ENCODE results near the gene BCAS2. TPM values are rescaled to one million over a fixed set of nuclear protein-coding genes. Genes with fewer than 3 reads are reported as not detected.

Gene BCAS2
- total RNA-seq, 1 donor, result 38.0 TPM

DNA sequence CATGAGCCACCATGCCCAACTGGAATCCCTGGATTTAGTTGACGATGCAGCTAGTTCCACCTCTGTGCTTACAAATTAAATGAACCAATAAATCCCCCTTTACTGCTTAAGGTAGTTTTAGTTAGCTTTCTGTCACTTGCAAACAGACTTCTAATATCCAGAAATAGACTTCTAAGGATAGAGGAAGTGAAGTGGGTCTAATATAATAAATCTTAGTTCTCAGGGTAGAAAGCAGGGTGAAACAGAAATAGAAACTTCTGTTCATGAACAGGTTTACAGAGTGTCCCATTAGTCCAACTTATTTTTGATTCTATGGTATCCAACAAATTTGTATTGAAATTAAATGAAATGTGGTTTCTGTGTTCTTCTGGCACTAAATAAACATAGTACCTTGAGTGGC, 20.1 kb downstream of the BCAS2 start:
- Histone ChIP-seq H3K79me2 (ENCODE audit: insufficient read depth, low read length) (no peaks in the 10 kb centered on the region), H4K20me1 (ENCODE audit: insufficient read depth, low read length) (no peaks in the 10 kb centered on the region), H3K27ac (ENCODE audit: low read depth, low read length) (no peak overlapping the region), H3K4me3 (ENCODE audit: insufficient read depth, low read length) (no peak overlapping the region), H3K4me1 (ENCODE audit: insufficient read depth, low read length) (no peaks in the 10 kb centered on the region), H3K9me3 (ENCODE audit: low read depth, low read length) (no peaks in the 10 kb centered on the region), H3K4me2 (ENCODE audit: insufficient read depth, low read length) (no peak overlapping the region), H2AFZ (ENCODE audit: low read length) (no peak overlapping the region), H3K36me3 (ENCODE audit: insufficient read depth, low read length) (peaks cover 7% of the 10 kb centered on the region), H3K27me3 (ENCODE audit: insufficient read depth, low read length) (no peaks in the 10 kb centered on the region)
- DNase-seq (ENCODE audit: insufficient read length, low spot score, missing footprints), result no peak
- no peak for TF ChIP-seq CTCF (IDR thresholded peaks at IDR 0.05; ENCODE audit: extremely low read depth, low read depth, low read length)

GRCh38 chr1:114559356-114559755, 22.1 kb downstream of the BCAS2 start:
- H3K27ac ChIP-seq (ENCODE audit: low read depth, low read length), result no peak overlapping the region
- H3K4me1 ChIP-seq (ENCODE audit: insufficient read depth, low read length), result no peaks in the 10 kb centered on the region
- H3K4me2 ChIP-seq (ENCODE audit: insufficient read depth, low read length), result no peak overlapping the region
- no peaks in the 10 kb centered on the region for H4K20me1 ChIP-seq (ENCODE audit: insufficient read depth, low read length)
- H3K79me2 ChIP-seq (ENCODE audit: insufficient read depth, low read length), result no peaks in the 10 kb centered on the region
- TF ChIP-seq CTCF (IDR thresholded peaks at IDR 0.05; ENCODE audit: extremely low read depth, low read depth, low read length), result no peak
- H3K4me3 ChIP-seq (ENCODE audit: insufficient read depth, low read length), result no peak overlapping the region
- H2AFZ ChIP-seq (ENCODE audit: low read length), result no peak overlapping the region
- no peak for DNase-seq (ENCODE audit: insufficient read length, low spot score, missing footprints)
- H3K27me3 ChIP-seq (ENCODE audit: insufficient read depth, low read length), result no peaks in the 10 kb centered on the region
- no peaks in the 10 kb centered on the region for H3K36me3 ChIP-seq (ENCODE audit: insufficient read depth, low read length)
- H3K9me3 ChIP-seq (ENCODE audit: low read depth, low read length), result no peaks in the 10 kb centered on the region

GRCh38 chr1:114558544-114558943, 22.9 kb downstream of the BCAS2 start:
- no peak overlapping the region for H3K4me2 ChIP-seq (ENCODE audit: insufficient read depth, low read length)
- no peaks in the 10 kb centered on the region for H3K36me3 ChIP-seq (ENCODE audit: insufficient read depth, low read length)
- no peaks in the 10 kb centered on the region for H4K20me1 ChIP-seq (ENCODE audit: insufficient read depth, low read length)
- no peaks in the 10 kb centered on the region for H3K27me3 ChIP-seq (ENCODE audit: insufficient read depth, low read length)
- H3K4me1 ChIP-seq (ENCODE audit: insufficient read depth, low read length), result no peaks in the 10 kb centered on the region
- no peak for DNase-seq (ENCODE audit: insufficient read length, low spot score, missing footprints)
- peak; percentile 43 for TF ChIP-seq CTCF (IDR thresholded peaks at IDR 0.05; ENCODE audit: extremely low read depth, low read depth, low read length)
- no peak overlapping the region for H3K4me3 ChIP-seq (ENCODE audit: insufficient read depth, low read length)
- H3K79me2 ChIP-seq (ENCODE audit: insufficient read depth, low read length), result no peaks in the 10 kb centered on the region
- no peak overlapping the region for H2AFZ ChIP-seq (ENCODE audit: low read length)
- H3K27ac ChIP-seq (ENCODE audit: low read depth, low read length), result no peak overlapping the region
- H3K9me3 ChIP-seq (ENCODE audit: low read depth, low read length), result no peaks in the 10 kb centered on the region

GRCh38 chr1:114554577-114554976, 26.8 kb downstream of the BCAS2 start:
- DNase-seq (ENCODE audit: insufficient read length, low spot score, missing footprints), result no peak
- H3K4me3 ChIP-seq (ENCODE audit: insufficient read depth, low read length), result no peak overlapping the region
- TF ChIP-seq CTCF (IDR thresholded peaks at IDR 0.05; ENCODE audit: extremely low read depth, low read depth, low read length), result no peak

More at GRCh38 chr1:114554577-114554976, 26.8 kb downstream of the BCAS2 start:
- Histone ChIP-seq H3K27ac (ENCODE audit: low read depth, low read length) (no peak overlapping the region), H2AFZ (ENCODE audit: low read length) (no peak overlapping the region), H3K4me1 (ENCODE audit: insufficient read depth, low read length) (no peaks in the 10 kb centered on the region), H3K27me3 (ENCODE audit: insufficient read depth, low read length) (no peaks in the 10 kb centered on the region), H4K20me1 (ENCODE audit: insufficient read depth, low read length) (no peaks in the 10 kb centered on the region), H3K9me3 (ENCODE audit: low read depth, low read length) (no peaks in the 10 kb centered on the region), H3K79me2 (ENCODE audit: insufficient read depth, low read length) (no peaks in the 10 kb centered on the region), H3K36me3 (ENCODE audit: insufficient read depth, low read length) (no peaks in the 10 kb centered on the region), H3K4me2 (ENCODE audit: insufficient read depth, low read length) (no peak overlapping the region)
